SU-DHL-6 (cell line): Measurements from ENCODE around the gene CLEC20A.

Experiments used
- CTCF ChIP-seq: fragments of 200-600 bp; sonication (generic); IDR thresholded peaks from one replicate; pipeline ENCODE4 v1.5.1; 2017; ENCODE audit warnings: antibody characterized with exemption, mild to moderate bottlenecking, low read length, moderate library complexity; ENCODE audit not compliant: insufficient read depth, poor library complexity, severe bottlenecking
- EZH2phosphoT487 ChIP-seq: fragments of 200-600 bp; sonication (generic), shearing (Covaris generic); conservative IDR thresholded peaks from 2 replicates; pipeline ENCODE4 v1.6.1; 2018; ENCODE audit warnings: mild to moderate bottlenecking, antibody characterized with exemption, low read length, moderate library complexity, mixed read lengths

- TF ChIP-seq CTCF (no peak), EZH2phosphoT487 (no peak)
Measured at GRCh38 chr1:178493301-178493741, 3.4 kb downstream of the CLEC20A start.
